ENCODE results near the gene GTF3A. TPM values are rescaled to one million over a fixed set of nuclear protein-coding genes. Genes with fewer than 3 reads are reported as not detected.

Gene GTF3A
- total RNA-seq, 4 donors from 2014 or later = 179 to 304 (median 242) TPM

GRCh38 chr13:27442797-27443196 lies 18.4 kb downstream of the GTF3A start:
- Histone ChIP-seq H3K9me3 (no peaks in the 10 kb centered on the region), H3K4me3 (no peak overlapping the region), H3K27me3 (no peaks in the 10 kb centered on the region), H3K4me1 (peaks cover 18 to 26% of the 10 kb centered on the region in 2 donors), H3K36me3 (peaks cover 0 to 30% of the 10 kb centered on the region in 2 donors), H3K27ac (no peak overlapping the region)
- intact Hi-C loops (cut with DNase I; ENCODE audit: low total_unique reads) (no loop called here), in situ Hi-C loops (cut with MboI; ENCODE audit: low sequenced_read_pairs in 4 of 4) (loop anchor here in 3 of 4 donors (10.0 to 25.0 kb wide), 4 partner anchors 170 to 695 kb away; partner anchors contain the start of genes RASL11A (in 2 of the 3), RPL21 (in 2 of the 3), LNX2 (in 1 of the 3) and PAN3 (in 1 of the 3))
- ATAC-seq = no peak
- no peak for DNase-seq
- no peak for TF ChIP-seq POLR2A (IDR thresholded peaks at IDR 0.05)
- TF ChIP-seq, protein P1, sequence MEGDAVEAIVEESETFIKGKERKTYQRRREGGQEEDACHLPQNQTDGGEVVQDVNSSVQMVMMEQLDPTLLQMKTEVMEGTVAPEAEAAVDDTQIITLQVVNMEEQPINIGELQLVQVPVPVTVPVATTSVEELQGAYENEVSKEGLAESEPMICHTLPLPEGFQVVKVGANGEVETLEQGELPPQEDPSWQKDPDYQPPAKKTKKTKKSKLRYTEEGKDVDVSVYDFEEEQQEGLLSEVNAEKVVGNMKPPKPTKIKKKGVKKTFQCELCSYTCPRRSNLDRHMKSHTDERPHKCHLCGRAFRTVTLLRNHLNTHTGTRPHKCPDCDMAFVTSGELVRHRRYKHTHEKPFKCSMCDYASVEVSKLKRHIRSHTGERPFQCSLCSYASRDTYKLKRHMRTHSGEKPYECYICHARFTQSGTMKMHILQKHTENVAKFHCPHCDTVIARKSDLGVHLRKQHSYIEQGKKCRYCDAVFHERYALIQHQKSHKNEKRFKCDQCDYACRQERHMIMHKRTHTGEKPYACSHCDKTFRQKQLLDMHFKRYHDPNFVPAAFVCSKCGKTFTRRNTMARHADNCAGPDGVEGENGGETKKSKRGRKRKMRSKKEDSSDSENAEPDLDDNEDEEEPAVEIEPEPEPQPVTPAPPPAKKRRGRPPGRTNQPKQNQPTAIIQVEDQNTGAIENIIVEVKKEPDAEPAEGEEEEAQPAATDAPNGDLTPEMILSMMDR (IDR thresholded peaks at IDR 0.05 in 4 of 5, conservative IDR thresholded peaks at IDR 0.05 in 1 of 5) = no peak

DNA sequence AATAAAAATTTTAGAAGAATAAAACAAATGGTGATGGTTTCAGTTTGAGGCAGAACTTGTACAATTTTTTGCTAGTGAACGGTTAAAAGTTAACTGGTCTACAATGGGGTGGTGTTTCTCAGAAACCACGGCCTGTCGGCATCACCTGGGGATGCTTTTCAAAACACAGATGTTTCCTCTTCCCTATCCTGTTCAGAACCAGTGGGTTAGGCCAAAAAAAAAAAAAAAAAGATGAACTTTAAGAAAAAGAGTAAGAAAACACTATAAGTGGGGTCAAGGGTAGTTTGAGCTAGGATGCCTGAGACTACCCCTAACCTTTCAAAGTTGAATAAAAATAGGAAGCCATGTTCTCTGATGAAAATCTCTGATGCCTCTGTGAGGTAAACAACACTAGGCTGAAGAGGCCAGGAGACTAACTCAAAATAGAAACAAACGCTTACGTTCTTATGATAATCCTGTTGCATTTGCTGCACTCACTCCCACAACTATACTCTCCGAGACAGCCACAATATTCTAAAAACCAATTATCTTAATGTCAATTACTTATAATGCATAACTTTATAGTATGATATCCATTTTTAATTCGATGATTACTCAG lies 22.7 kb downstream of the GTF3A start:
- H3K36me3 ChIP-seq = no peaks in the 10 kb centered on the region
- H3K27ac ChIP-seq = peak overlapping the region; percentile 88 to 97 (median 93)
- DNase-seq (no peak), ATAC-seq (peak in 1 of 2 donors; percentile 47)
- TF ChIP-seq, protein P1 (IDR thresholded peaks at IDR 0.05 in 4 of 5, conservative IDR thresholded peaks at IDR 0.05 in 1 of 5) = no peak
- TF ChIP-seq POLR2A (IDR thresholded peaks at IDR 0.05) = peak; percentile 20 to 46
- H3K4me1 ChIP-seq = peaks cover 33 to 47% of the 10 kb centered on the region in 2 donors
- H3K4me3 ChIP-seq = peak overlapping the region in 3 of 4 donors; percentile 2 to 21 (median 5)
- H3K27me3 ChIP-seq = no peaks in the 10 kb centered on the region
- in situ Hi-C loops (cut with MboI; ENCODE audit: low sequenced_read_pairs in 4 of 4) (loop anchor here in 3 of 4 donors (10.0 to 25.0 kb wide), 4 partner anchors 165 to 690 kb away; partner anchors contain the start of genes RASL11A (in 2 of the 3), RPL21 (in 2 of the 3), LNX2 (in 1 of the 3) and PAN3 (in 1 of the 3)), intact Hi-C loops (cut with DNase I; ENCODE audit: low total_unique reads) (loop anchor here (2.0 to 5.0 kb wide), 3 partner anchors 35 to 690 kb away; partner anchors contain the start of genes PAN3 and RPL21)
- no peaks in the 10 kb centered on the region for H3K9me3 ChIP-seq

GRCh38 chr13:27448308-27448707 lies 23.9 kb downstream of the GTF3A start:
- intact Hi-C loops (cut with DNase I; ENCODE audit: low total_unique reads) (loop anchor here (5.0 kb wide), 2 partner anchors 36 to 689 kb away; partner anchors contain the start of gene PAN3), in situ Hi-C loops (cut with MboI; ENCODE audit: low sequenced_read_pairs in 4 of 4) (loop anchor here in 3 of 4 donors (10.0 to 25.0 kb wide), 4 partner anchors 164 to 689 kb away; partner anchors contain the start of genes RASL11A (in 2 of the 3), RPL21 (in 2 of the 3), LNX2 (in 1 of the 3) and PAN3 (in 1 of the 3))
- Histone ChIP-seq H3K4me3 (peak overlapping the region; percentile 57 to 93 (median 75)), H3K27me3 (no peaks in the 10 kb centered on the region), H3K36me3 (no peaks in the 10 kb centered on the region), H3K9me3 (no peaks in the 10 kb centered on the region), H3K27ac (peak overlapping the region; percentile 88 to 97 (median 93)), H3K4me1 (peaks cover 33 to 47% of the 10 kb centered on the region in 2 donors)
- DNase-seq = peak in 1 of 2 donors; percentile 41
- TF ChIP-seq, protein P1 (IDR thresholded peaks at IDR 0.05 in 4 of 5, conservative IDR thresholded peaks at IDR 0.05 in 1 of 5) = no peak
- no peak for TF ChIP-seq POLR2A (IDR thresholded peaks at IDR 0.05)
- ATAC-seq = peak in 1 of 2 donors; percentile 34

DNA sequence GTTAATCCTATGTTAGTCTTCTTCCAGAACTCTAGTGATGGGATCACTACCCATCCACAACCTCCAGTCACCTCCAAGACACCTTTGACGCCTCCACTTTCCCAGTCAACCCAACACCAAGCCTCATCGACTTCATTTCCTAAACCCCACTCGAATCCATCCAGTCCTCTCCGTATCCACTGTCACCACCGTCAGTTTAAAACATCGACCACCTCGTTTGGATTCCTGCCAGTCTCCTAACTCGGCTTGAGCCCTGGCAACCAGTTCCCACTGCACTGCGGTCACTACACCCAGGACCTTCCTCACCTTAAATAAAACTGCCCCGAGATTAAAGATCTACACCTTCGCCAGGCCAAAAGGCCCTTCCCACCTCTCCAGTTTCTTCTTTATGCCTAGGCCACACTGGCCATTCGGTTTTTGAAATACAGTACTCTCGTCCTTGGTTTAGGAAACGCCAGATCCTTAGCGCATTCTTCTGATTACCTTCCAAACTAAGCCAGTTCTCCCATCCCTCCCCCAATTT lies 24.7 kb downstream of the GTF3A start:
- TF ChIP-seq, protein P1 (IDR thresholded peaks at IDR 0.05 in 4 of 5, conservative IDR thresholded peaks at IDR 0.05 in 1 of 5) = no peak
- TF ChIP-seq POLR2A (IDR thresholded peaks at IDR 0.05) = no peak
- intact Hi-C loops (cut with DNase I; ENCODE audit: low total_unique reads) = loop anchor here (5.0 kb wide), 2 partner anchors 37 to 688 kb away; partner anchors contain the start of gene PAN3
- ATAC-seq = no peak
- peak overlapping the region; percentile 88 to 97 (median 93) for H3K27ac ChIP-seq
- H3K4me3 ChIP-seq = peak overlapping the region; percentile 57 to 93 (median 75)
- no peaks in the 10 kb centered on the region for H3K36me3 ChIP-seq
- H3K9me3 ChIP-seq = no peaks in the 10 kb centered on the region
- no peak for DNase-seq
- H3K4me1 ChIP-seq = peaks cover 33 to 47% of the 10 kb centered on the region in 2 donors
- H3K27me3 ChIP-seq = no peaks in the 10 kb centered on the region
- in situ Hi-C loops (cut with MboI; ENCODE audit: low sequenced_read_pairs in 4 of 4) = loop anchor here in 3 of 4 donors (10.0 to 25.0 kb wide), 4 partner anchors 163 to 688 kb away; partner anchors contain the start of genes RASL11A (in 2 of the 3), RPL21 (in 2 of the 3), LNX2 (in 1 of the 3) and PAN3 (in 1 of the 3)
